ENCODE results near the gene ITPR1. TPM values are rescaled to one million over a fixed set of nuclear protein-coding genes. Genes with fewer than 3 reads are reported as not detected.

The ITPR1 gene
- total and polyA plus RNA-seq, 2 experiments from 2014 or later, result 6.8 to 21.0 TPM

- Histone ChIP-seq H3K4me3 (no peak overlapping the region), H3K4me2 (no peak overlapping the region), H4K20me1 (replicated peaks; ENCODE audit: insufficient read depth) (no peaks in the 10 kb centered on the region), H3F3A (replicated peaks; ENCODE audit: low read depth) (no peaks in the 10 kb centered on the region), H3K79me2 (replicated peaks; ENCODE audit: insufficient read depth) (no peaks in the 10 kb centered on the region), H2AFZ (no peak overlapping the region), H3K4me1 (ENCODE audit: insufficient read depth) (no peaks in the 10 kb centered on the region; the same call in 1 of the 2 replicates), H3K9me2 (ENCODE audit: insufficient read depth) (no peaks in the 10 kb centered on the region), H3K27me3 (ENCODE audit: insufficient read depth) (no peaks in the 10 kb centered on the region), H3K27ac (ENCODE audit: low read depth) (no peak overlapping the region), H3K36me3 (ENCODE audit: insufficient read depth) (no peaks in the 10 kb centered on the region)
- peaks cover 8% of the 10 kb centered on the region for H3K27me3 Mint-ChIP-seq (ENCODE audit: insufficient read depth, low read depth, poor library complexity)
- TF ChIP-seq NANOG (IDR thresholded peaks at IDR 0.05; ENCODE audit: borderline replicate concordance) (no peak), CTCF (conservative IDR thresholded peaks at IDR 0.05; ENCODE audit: low read depth in 2 of 2) (no peak), JUNB (IDR thresholded peaks at IDR 0.05; ENCODE audit: unreplicated experiment) (no peak), POLR2AphosphoS5 (IDR thresholded peaks at IDR 0.05; ENCODE audit: low read depth) (no peak), ZNF114 (CRISPR knock-in tag; IDR thresholded peaks at IDR 0.05) (no peak), STAT1 (IDR thresholded peaks at IDR 0.05; ENCODE audit: unreplicated experiment) (no peak), ETS1 (IDR thresholded peaks at IDR 0.05) (no peak), EZH2phosphoT487 (IDR thresholded peaks at IDR 0.05; ENCODE audit: unreplicated experiment) (no peak), EZH2 (IDR thresholded peaks at IDR 0.05; ENCODE audit: low read depth, unreplicated experiment) (no peak), REST (IDR thresholded peaks at IDR 0.05; ENCODE audit: unreplicated experiment) (no peak), CREB1 (CRISPR knock-in tag; IDR thresholded peaks at IDR 0.05; ENCODE audit: low read depth) (no peak), ZNF462 (CRISPR knock-in tag; IDR thresholded peaks at IDR 0.05) (no peak), ZNF331 (CRISPR knock-in tag; IDR thresholded peaks at IDR 0.05; ENCODE audit: low read depth) (no peak)
- peaks cover 35% of the 10 kb centered on the region for H3K36me3 Mint-ChIP-seq (ENCODE audit: low read depth)
- DNase-seq (ENCODE audit: low spot score), result no peak
- no peak for ATAC-seq
- H3K4me1 Mint-ChIP-seq, result peaks cover 13% of the 10 kb centered on the region
- no peak overlapping the region for H3K4me3 Mint-ChIP-seq
- no peak overlapping the region for H3K27ac Mint-ChIP-seq
- H3K9me3 Mint-ChIP-seq, result peaks cover 17% of the 10 kb centered on the region
Measured at GRCh38 chr3:4818164-4818563, 325.0 kb downstream of the ITPR1 start.

All from GM23338 (cell line).